PC-9 (cell line): ENCODE results near the gene OBSL1. TPM values are rescaled to one million over a fixed set of nuclear protein-coding genes. Genes with fewer than 3 reads are reported as not detected.

Source experiments
- BruUV-seq: library from RNA; stranded (reverse); fragments of 400-500 nt; replicated peaks from 2 replicates; lab custom pipeline; 2021; lab: Mats Ljungman, UMichigan
- CTCF ChIA-PET: fragments of 300-600 bp; sonication (Branson Sonifier 250); formaldehyde crosslinking; loops from one replicate; lab custom pipeline; 2022; ENCODE audit warnings: antibody characterized with exemption; lab: Charles Lee
- POLR2A ChIA-PET: fragments of 300-600 bp; sonication (Branson Sonifier 250); formaldehyde crosslinking; loops from one replicate; lab custom pipeline; 2022; ENCODE audit warnings: antibody characterized with exemption; ENCODE audit not compliant: unreplicated experiment; lab: Charles Lee
- DNase-seq, 2 experiments: peaks; one replicate each; pipeline versions ENCODE4 v3.0.0 to v3.0.0-alpha.2; 2015 to 2022; ENCODE audit warnings: mixed read lengths in 1 of 2
- H2AFZ ChIP-seq: fragments of 200-600 bp; sonication (generic); 2 replicates; pipeline ENCODE4 v1.8.1; 2017; ENCODE audit warnings: antibody characterized with exemption
- H3F3A ChIP-seq: fragments of 200-600 bp; sonication (generic); 2 replicates; pipeline ENCODE4 v1.8.1; 2017; ENCODE audit warnings: antibody characterized with exemption, mild to moderate bottlenecking, low read depth; ENCODE audit not compliant: insufficient read depth
- H3K27ac ChIP-seq: fragments of 200-600 bp; sonication (generic); 2 replicates; pipeline ENCODE4 v1.6.1; 2016; ENCODE audit warnings: mixed run types
- H3K27me3 ChIP-seq: fragments of 200-600 bp; sonication (generic); 2 replicates; pipeline ENCODE4 v1.6.1; 2016; ENCODE audit warnings: low read depth, mixed run types; ENCODE audit not compliant: insufficient read depth
- H3K36me3 ChIP-seq: fragments of 200-600 bp; sonication (generic); 2 replicates; pipeline ENCODE4 v1.6.1; 2016; ENCODE audit warnings: low read depth, mixed run types
- H3K4me1 ChIP-seq: fragments of 200-600 bp; sonication (generic); replicated peaks from 2 replicates; pipeline ENCODE4 v1.6.1; 2016; ENCODE audit warnings: mixed run types; ENCODE audit not compliant: insufficient read depth
- H3K4me2 ChIP-seq: fragments of 200-600 bp; sonication (generic); 2 replicates; pipeline ENCODE4 v1.6.1; 2017; ENCODE audit warnings: mixed run types
- H3K4me3 ChIP-seq: fragments of 200-600 bp; sonication (generic); 2 replicates; pipeline ENCODE4 v1.6.1; 2016; ENCODE audit warnings: mixed run types
- H3K79me2 ChIP-seq: fragments of 200-600 bp; sonication (generic); 2 replicates; pipeline ENCODE4 v1.6.1; 2017; ENCODE audit warnings: low read depth, mixed run types
- H3K9me2 ChIP-seq: fragments of 200-600 bp; sonication (generic); 2 replicates; pipeline ENCODE4 v1.8.1; 2017; ENCODE audit warnings: mild to moderate bottlenecking; ENCODE audit not compliant: insufficient read depth
- H3K9me3 ChIP-seq: fragments of 200-600 bp; sonication (generic); 2 replicates; pipeline ENCODE4 v1.8.1; 2016; ENCODE audit warnings: low read depth; ENCODE audit not compliant: insufficient read depth
- H4K20me1 ChIP-seq: fragments of 200-600 bp; sonication (generic); 2 replicates; pipeline ENCODE4 v1.8.1; 2017; ENCODE audit not compliant: insufficient read depth
- CTCF ChIP-seq: fragments of 200-600 bp; sonication (generic); conservative IDR thresholded peaks from 2 replicates; pipeline ENCODE4 v1.6.1; 2017; ENCODE audit warnings: mixed run types, antibody characterized with exemption, mild to moderate bottlenecking, moderate library complexity
- EZH2 ChIP-seq: fragments of 200-600 bp; sonication (generic); IDR thresholded peaks from 2 replicates; pipeline ENCODE4 v1.8.0; 2017; ENCODE audit warnings: antibody characterized with exemption, low read depth
- intact Hi-C: fragments of 100-400 bp; cut with micrococcal nuclease; formaldehyde crosslinking; loops from one replicate; pipeline ENCODE4 v1.10.0; 2022; ENCODE audit not compliant: unreplicated experiment
- total RNA-seq: library from RNA; stranded (reverse); gene quantifications from 2 replicates; pipeline ENCODE4 v1.2.3, GENCODE V29; 2021

The OBSL1 gene
- total RNA-seq, 1 experiment from 2014 or later = 110 TPM

DNA sequence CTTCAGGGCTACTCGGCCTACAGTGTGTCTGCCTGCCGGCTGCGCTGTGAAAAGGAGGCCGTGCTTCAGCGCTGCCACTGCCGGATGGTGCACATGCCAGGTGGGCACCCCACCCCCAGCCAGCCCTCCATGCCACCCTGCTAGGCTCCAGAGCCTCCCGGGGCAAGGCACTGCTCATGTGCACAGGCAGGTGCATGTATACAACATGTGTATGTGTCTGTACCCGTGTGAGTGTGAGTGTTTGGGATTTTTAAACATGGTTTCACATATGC lies 39.0 kb downstream of the OBSL1 start:
- CTCF ChIA-PET = interaction anchor here (0.5 to 0.8 kb wide), 2 partner anchors 10 to 34 kb away, joined by 7 to 9 read pairs; partner anchors contain the start of gene GMPPA
- no peaks in the 10 kb centered on the region for H4K20me1 ChIP-seq
- peaks cover under 1% of the 10 kb centered on the region; the same call in 1 of the 2 replicates for H3F3A ChIP-seq
- no peak overlapping the region for H2AFZ ChIP-seq
- BruUV-seq = no TSS peak
- no peak overlapping the region for H3K27ac ChIP-seq
- H3K36me3 ChIP-seq = no peaks in the 10 kb centered on the region
- no peaks in the 10 kb centered on the region for H3K4me1 ChIP-seq
- no peaks in the 10 kb centered on the region for H3K79me2 ChIP-seq
- H3K27me3 ChIP-seq = peaks cover 31% of the 10 kb centered on the region
- H3K4me2 ChIP-seq = no peak overlapping the region
- H3K4me3 ChIP-seq = no peak overlapping the region
- intact Hi-C loops = loop anchor here (5.0 kb wide), 2 partner anchors 235 to 520 kb away; no protein-coding TSS in a partner anchor
- no peaks in the 10 kb centered on the region for H3K9me3 ChIP-seq
- no peak for DNase-seq
- H3K9me2 ChIP-seq = no peaks in the 10 kb centered on the region
- TF ChIP-seq EZH2 (no peak), CTCF (no peak)
- POLR2A ChIA-PET = no interaction called here

DNA sequence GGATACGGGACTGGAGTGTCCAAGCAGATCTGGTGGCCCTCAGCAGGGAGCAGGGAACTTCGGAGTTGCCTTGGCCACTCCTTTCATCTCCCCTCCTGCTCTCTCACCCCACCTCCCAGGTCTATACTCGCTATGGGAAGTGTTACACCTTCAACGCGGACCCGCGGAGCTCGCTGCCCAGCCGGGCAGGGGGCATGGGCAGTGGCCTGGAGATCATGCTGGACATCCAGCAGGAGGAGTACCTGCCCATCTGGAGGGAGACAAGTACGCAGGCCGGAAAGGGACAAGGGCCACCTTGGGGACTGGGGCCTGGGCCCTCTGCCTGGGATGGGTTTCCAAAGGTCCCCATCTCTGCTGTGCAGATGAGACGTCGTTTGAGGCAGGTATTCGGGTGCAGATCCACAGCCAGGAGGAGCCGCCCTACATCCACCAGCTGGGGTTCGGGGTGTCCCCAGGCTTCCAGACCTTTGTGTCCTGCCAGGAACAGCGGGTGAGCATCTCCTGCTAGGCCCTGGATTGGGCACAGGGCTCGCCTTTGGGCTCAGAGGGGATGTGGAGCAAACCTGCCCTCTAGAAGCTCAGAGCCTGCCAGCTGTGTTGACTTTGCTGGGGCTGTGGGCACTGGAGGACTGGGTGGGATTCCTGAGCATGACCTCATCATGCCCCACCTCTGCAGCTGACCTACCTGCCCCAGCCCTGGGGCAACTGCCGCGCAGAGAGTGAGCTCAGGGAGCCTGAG lies 39.5 kb downstream of the OBSL1 start:
- POLR2A ChIA-PET = no interaction called here
- H2AFZ ChIP-seq = no peak overlapping the region

More for the DNA sequence above, 39.5 kb downstream of the OBSL1 start:
- no peak for DNase-seq
- Histone ChIP-seq H3K9me2 (no peaks in the 10 kb centered on the region), H3K36me3 (no peaks in the 10 kb centered on the region), H3K27ac (no peak overlapping the region), H3K9me3 (no peaks in the 10 kb centered on the region), H3F3A (no peaks in the 10 kb centered on the region; the same call in 1 of the 2 replicates), H3K4me1 (no peaks in the 10 kb centered on the region), H3K4me3 (no peak overlapping the region), H3K4me2 (no peak overlapping the region), H3K79me2 (no peaks in the 10 kb centered on the region), H4K20me1 (no peaks in the 10 kb centered on the region), H3K27me3 (peaks cover 33% of the 10 kb centered on the region)
- intact Hi-C loops = loop anchor here (2.0 to 5.0 kb wide), 3 partner anchors 235 to 520 kb away; no protein-coding TSS in a partner anchor
- TF ChIP-seq EZH2 (no peak), CTCF (no peak)
- CTCF ChIA-PET = interaction anchor here (0.5 to 3.2 kb wide), 3 partner anchors 10 to 129 kb away, joined by 7 to 19 read pairs (median 9); partner anchors contain the start of gene GMPPA
- BruUV-seq = no TSS peak
